IMR-90 (cell line): ENCODE measurements around the gene SAMD9.

Source experiments
- CEBPB ChIP-seq: IDR thresholded peaks from 2 replicates; pipeline ENCODE4 v1.6.1; 2012; ENCODE audit warnings: low read depth, low read length, improper control_type of control experiment
- POLR2A ChIP-seq: IDR thresholded peaks from 2 replicates; pipeline ENCODE4 v1.6.1; 2012; ENCODE audit warnings: mild to moderate bottlenecking, low read depth, low read length
- RAD21 ChIP-seq: IDR thresholded peaks from 2 replicates; pipeline ENCODE4 v1.6.1; 2012; ENCODE audit warnings: low read length, improper control_type of control experiment
- SMC3 ChIP-seq: fragments of 150-350 bp; IDR thresholded peaks from 2 replicates; pipeline ENCODE4 v1.6.1; 2016; ENCODE audit warnings: low read depth, mild to moderate bottlenecking, antibody characterized with exemption, low read length, moderate library complexity
- TF ChIP-seq, protein P1 (sequence below): conservative IDR thresholded peaks from 2 replicates; pipeline ENCODE4 v1.5.1; 2012; ENCODE audit warnings: mild to moderate bottlenecking, low read depth, low read length, improper control_type of control experiment
- TF ChIP-seq, protein P2 (sequence below): fragments of 150-350 bp; IDR thresholded peaks from 2 replicates; pipeline ENCODE4 v1.6.1; 2016; ENCODE audit warnings: low read depth, mild to moderate bottlenecking, low read length, moderate library complexity, borderline replicate concordance

DNA sequence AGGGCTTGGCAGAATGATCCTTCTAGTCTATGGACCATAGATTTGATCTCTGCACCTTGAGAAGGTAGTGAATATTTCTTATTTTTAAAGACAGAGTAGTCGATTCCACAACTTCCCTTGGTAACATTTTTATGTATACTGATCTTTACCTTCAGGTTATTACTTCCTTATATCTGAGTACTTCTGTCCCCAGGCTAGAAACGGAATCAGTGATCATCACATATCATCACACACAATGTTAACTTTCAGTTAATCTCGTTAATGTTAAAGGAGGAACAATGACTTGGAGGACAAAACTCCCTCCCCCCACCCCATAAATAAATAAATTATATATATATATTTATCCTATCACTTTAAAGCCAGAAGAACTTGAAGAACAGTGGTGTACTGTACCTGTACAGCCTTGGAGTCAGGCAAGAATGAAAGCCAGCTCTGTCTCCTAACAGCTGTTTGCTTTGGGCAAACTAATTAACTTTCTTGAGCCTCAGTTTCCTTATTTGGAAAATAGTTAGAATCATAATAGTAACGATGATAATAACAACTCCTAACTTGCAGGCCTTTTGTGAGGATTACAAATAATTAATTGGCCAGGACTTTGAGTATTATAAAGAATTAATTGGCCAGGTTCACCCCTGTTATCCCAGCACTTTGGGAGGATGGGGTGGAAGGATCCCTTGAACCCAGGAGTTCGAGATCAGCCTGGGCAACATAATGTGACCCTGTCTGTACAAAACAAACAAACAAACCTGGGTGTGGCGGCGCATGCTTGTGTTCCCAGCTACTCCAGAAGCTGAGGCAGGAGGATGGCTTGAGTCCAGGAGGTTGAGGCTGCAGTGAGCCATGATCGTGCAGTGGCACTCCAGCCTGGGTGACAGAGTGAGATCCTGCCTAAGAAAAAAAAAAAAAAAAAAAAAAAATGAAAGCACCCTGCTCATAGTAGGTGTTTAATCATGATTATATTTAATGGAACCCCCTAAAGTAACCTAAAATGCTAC lies 63.5 kb downstream of the SAMD9 start:
- TF ChIP-seq POLR2A (no peak), SMC3 (no peak), RAD21 (no peak), CEBPB (no peak)
- TF ChIP-seq, protein P1, sequence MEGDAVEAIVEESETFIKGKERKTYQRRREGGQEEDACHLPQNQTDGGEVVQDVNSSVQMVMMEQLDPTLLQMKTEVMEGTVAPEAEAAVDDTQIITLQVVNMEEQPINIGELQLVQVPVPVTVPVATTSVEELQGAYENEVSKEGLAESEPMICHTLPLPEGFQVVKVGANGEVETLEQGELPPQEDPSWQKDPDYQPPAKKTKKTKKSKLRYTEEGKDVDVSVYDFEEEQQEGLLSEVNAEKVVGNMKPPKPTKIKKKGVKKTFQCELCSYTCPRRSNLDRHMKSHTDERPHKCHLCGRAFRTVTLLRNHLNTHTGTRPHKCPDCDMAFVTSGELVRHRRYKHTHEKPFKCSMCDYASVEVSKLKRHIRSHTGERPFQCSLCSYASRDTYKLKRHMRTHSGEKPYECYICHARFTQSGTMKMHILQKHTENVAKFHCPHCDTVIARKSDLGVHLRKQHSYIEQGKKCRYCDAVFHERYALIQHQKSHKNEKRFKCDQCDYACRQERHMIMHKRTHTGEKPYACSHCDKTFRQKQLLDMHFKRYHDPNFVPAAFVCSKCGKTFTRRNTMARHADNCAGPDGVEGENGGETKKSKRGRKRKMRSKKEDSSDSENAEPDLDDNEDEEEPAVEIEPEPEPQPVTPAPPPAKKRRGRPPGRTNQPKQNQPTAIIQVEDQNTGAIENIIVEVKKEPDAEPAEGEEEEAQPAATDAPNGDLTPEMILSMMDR, result no peak
- TF ChIP-seq, protein P2, sequence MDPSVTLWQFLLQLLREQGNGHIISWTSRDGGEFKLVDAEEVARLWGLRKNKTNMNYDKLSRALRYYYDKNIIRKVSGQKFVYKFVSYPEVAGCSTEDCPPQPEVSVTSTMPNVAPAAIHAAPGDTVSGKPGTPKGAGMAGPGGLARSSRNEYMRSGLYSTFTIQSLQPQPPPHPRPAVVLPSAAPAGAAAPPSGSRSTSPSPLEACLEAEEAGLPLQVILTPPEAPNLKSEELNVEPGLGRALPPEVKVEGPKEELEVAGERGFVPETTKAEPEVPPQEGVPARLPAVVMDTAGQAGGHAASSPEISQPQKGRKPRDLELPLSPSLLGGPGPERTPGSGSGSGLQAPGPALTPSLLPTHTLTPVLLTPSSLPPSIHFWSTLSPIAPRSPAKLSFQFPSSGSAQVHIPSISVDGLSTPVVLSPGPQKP, result no peak
